H1 (cell line): ENCODE measurements around the gene BSX. TPM values are rescaled to one million over a fixed set of nuclear protein-coding genes. Genes with fewer than 3 reads are reported as not detected.

Experiments
- CTCF ChIA-PET: fragments of 300-600 bp; sonication (Branson Sonifier 250); formaldehyde crosslinking; loops from one replicate; lab custom pipeline; 2021; ENCODE audit not compliant: partially characterized antibody; lab: Charles Lee
- POLR2A ChIA-PET: fragments of 300-600 bp; sonication (Branson Sonifier 250); formaldehyde crosslinking; loops from one replicate; lab custom pipeline; 2021; ENCODE audit warnings: inconsistent platforms; ENCODE audit not compliant: partially characterized antibody; lab: Charles Lee
- DNase-seq, 2 experiments: peaks; one replicate each; pipeline versions ENCODE4 v3.0.0 to v3.0.0-alpha.2; 2010 to 2022; ENCODE audit warnings: low spot score in 2 of 2, low read depth in 1 of 2, mixed read lengths in 1 of 2
- FAIRE-seq: peaks from 2 replicates; lab custom pipeline; 2011; peaks lifted over from hg19 to GRCh38; lab: Jason Lieb, UNC
- H2AFZ ChIP-seq: 2 replicates; pipeline ENCODE4 v1.8.1; 2012; ENCODE audit warnings: low read length, inconsistent platforms
- H2AK5ac ChIP-seq: 2 replicates; pipeline ENCODE4 v1.6.1; 2013; ENCODE audit warnings: low read depth, low read length
- H2BK120ac ChIP-seq: replicated peaks from 2 replicates; pipeline ENCODE3; 2013; ENCODE audit warnings: low read depth, low read length, inconsistent platforms
- H2BK12ac ChIP-seq: 2 replicates; pipeline ENCODE4 v1.6.1; 2013; ENCODE audit warnings: low read depth, low read length
- H2BK15ac ChIP-seq: 2 replicates; pipeline ENCODE4 v1.6.1; 2013; ENCODE audit warnings: low read length
- H2BK20ac ChIP-seq: 2 replicates; pipeline ENCODE4 v1.6.1; 2013; ENCODE audit warnings: low read length
- H2BK5ac ChIP-seq: 2 replicates; pipeline ENCODE4 v1.6.1; 2013; ENCODE audit warnings: low read depth, low read length
- H3K14ac ChIP-seq: 2 replicates; pipeline ENCODE4 v1.6.1; 2013; ENCODE audit warnings: inconsistent platforms; ENCODE audit not compliant: insufficient read length
- H3K18ac ChIP-seq: 2 replicates; pipeline ENCODE4 v1.6.1; 2013; ENCODE audit warnings: low read length; ENCODE audit errors: extremely low read depth
- H3K23ac ChIP-seq: 2 replicates; pipeline ENCODE4 v1.6.1; 2013; ENCODE audit warnings: inconsistent platforms; ENCODE audit not compliant: insufficient read length
- H3K23me2 ChIP-seq: 2 replicates; pipeline ENCODE4 v1.6.1; 2013; ENCODE audit warnings: low read depth, low read length
- H3K27ac ChIP-seq: 2 replicates; pipeline ENCODE4 v1.6.1; 2011; ENCODE audit warnings: low read depth, low read length, inconsistent platforms
- H3K27me3 ChIP-seq, 4 experiments: replicated peaks in 1 of 4; 1 replicate in 1 of 4; 2 replicates in 3 of 4; pipeline versions ENCODE4 v1.6.1 to v1.8.1; 2011 to 2013; ENCODE audit warnings: low read length in 3 of 4, mild to moderate bottlenecking in 3 of 4, inconsistent platforms in 2 of 4, mixed read lengths in 2 of 4, moderate library complexity in 1 of 4; ENCODE audit not compliant: control insufficient read depth in 3 of 4, insufficient read depth in 3 of 4; ENCODE audit errors: extremely low read depth in 1 of 4
- H3K36me3 ChIP-seq, 4 experiments: 2 replicates each; pipeline versions ENCODE4 v1.6.1 to v1.8.1; 2011 to 2013; ENCODE audit warnings: mild to moderate bottlenecking in 4 of 4, low read length in 3 of 4, moderate library complexity in 2 of 4, control low read depth in 1 of 4, inconsistent platforms in 1 of 4; ENCODE audit not compliant: insufficient read depth in 4 of 4, control insufficient read depth in 2 of 4
- H3K4ac ChIP-seq: replicated peaks from 2 replicates; pipeline ENCODE3; 2013; ENCODE audit warnings: low read length, low read depth, mixed read lengths, inconsistent platforms; ENCODE audit not compliant: insufficient read length
- H3K4me1 ChIP-seq, 4 experiments: replicated peaks in 1 of 4; 1 replicate in 1 of 4; 2 replicates in 3 of 4; pipeline versions ENCODE4 v1.6.1 to v1.8.1; 2011 to 2013; ENCODE audit warnings: low read length in 3 of 4, inconsistent platforms in 2 of 4, mixed read lengths in 1 of 4; ENCODE audit not compliant: insufficient read depth in 4 of 4, control insufficient read depth in 3 of 4
- H3K4me2 ChIP-seq, 2 experiments: 2 replicates each; pipeline versions ENCODE4 v1.6.1 to v1.8.1; 2011 to 2013; ENCODE audit warnings: low read depth in 2 of 2, low read length in 2 of 2, control low read depth in 1 of 2, inconsistent platforms in 1 of 2, mild to moderate bottlenecking in 1 of 2; ENCODE audit not compliant: insufficient read depth in 1 of 2
- H3K4me3 ChIP-seq, 4 experiments: fragments of 200-600, 300-600 bp in 1 of 4; sonication (generic), shearing (Covaris generic), sonication (Bioruptor Twin) in 1 of 4; 2 replicates each; pipeline versions ENCODE4 v1.5.1 to v1.8.1; 2011 to 2016; ENCODE audit warnings: low read length in 4 of 4, low read depth in 3 of 4, control low read depth in 2 of 4, inconsistent platforms in 2 of 4, mild to moderate bottlenecking in 2 of 4, mixed read lengths in 1 of 4, moderate library complexity in 1 of 4; ENCODE audit not compliant: insufficient read depth in 2 of 4; ENCODE audit errors: extremely low read depth in 1 of 4
- H3K56ac ChIP-seq: replicated peaks from 2 replicates; pipeline ENCODE3; 2013; ENCODE audit warnings: low read depth, mild to moderate bottlenecking, mixed read lengths, low read length, inconsistent platforms; ENCODE audit not compliant: insufficient read length
- H3K79me1 ChIP-seq: 2 replicates; pipeline ENCODE4 v1.6.1; 2013; ENCODE audit warnings: low read depth, low read length, control low read depth
- H3K79me2 ChIP-seq, 2 experiments: 2 replicates each; pipeline versions ENCODE4 v1.6.1 to v1.8.1; 2012 to 2013; ENCODE audit warnings: low read length in 2 of 2, mild to moderate bottlenecking in 2 of 2, inconsistent platforms in 1 of 2; ENCODE audit not compliant: insufficient read depth in 2 of 2, control insufficient read depth in 1 of 2
- H3K9ac ChIP-seq, 4 experiments: replicated peaks in 1 of 4; 1 replicate in 1 of 4; 2 replicates in 3 of 4; pipeline versions ENCODE4 v1.6.1 to v1.8.1; 2011 to 2013; ENCODE audit warnings: low read depth in 3 of 4, low read length in 3 of 4, control low read depth in 2 of 4, mild to moderate bottlenecking in 2 of 4, moderate library complexity in 2 of 4, inconsistent platforms in 1 of 4; ENCODE audit errors: extremely low read depth in 1 of 4
- H3K9me3 ChIP-seq, 2 experiments: 2 replicates each; pipeline versions ENCODE4 v1.6.1 to v1.8.1; 2012 to 2013; ENCODE audit warnings: mild to moderate bottlenecking in 2 of 2, moderate library complexity in 2 of 2, control low read depth in 1 of 2, inconsistent platforms in 1 of 2, low read depth in 1 of 2, low read length in 1 of 2, mixed read lengths in 1 of 2; ENCODE audit not compliant: insufficient read depth in 2 of 2
- H4K20me1 ChIP-seq, 2 experiments: replicated peaks in 1 of 2; 2 replicates each; pipeline versions ENCODE3 to v1.8.1; 2011 to 2013; ENCODE audit warnings: inconsistent platforms in 2 of 2, low read length in 2 of 2, mild to moderate bottlenecking in 1 of 2; ENCODE audit not compliant: insufficient read depth in 2 of 2, control insufficient read depth in 1 of 2
- H4K5ac ChIP-seq: 2 replicates; pipeline ENCODE4 v1.6.1; 2013; ENCODE audit warnings: low read length, low read depth, mixed read lengths, inconsistent platforms; ENCODE audit not compliant: insufficient read length
- H4K8ac ChIP-seq: 2 replicates; pipeline ENCODE4 v1.8.0; 2013; ENCODE audit warnings: mild to moderate bottlenecking, moderate library complexity, low read length, inconsistent platforms; ENCODE audit not compliant: insufficient read depth; ENCODE audit errors: extremely low read depth
- H4K91ac ChIP-seq: replicated peaks from 2 replicates; pipeline ENCODE3; 2013; ENCODE audit warnings: low read length, mixed read lengths, inconsistent platforms; ENCODE audit not compliant: insufficient read length
- KDM1A ChIP-seq: fragments of 200-600, 300-600 bp; sonication (generic); IDR thresholded peaks from 2 replicates; pipeline ENCODE4 v1.7.1; 2016; ENCODE audit warnings: mild to moderate bottlenecking, low read length, borderline replicate concordance
- KDM5A ChIP-seq: fragments of 200-600 bp; IDR thresholded peaks from 2 replicates; pipeline ENCODE4 v1.7.1; 2012; ENCODE audit warnings: mild to moderate bottlenecking, low read length, inconsistent platforms, mixed read lengths
- TCF12 ChIP-seq: IDR thresholded peaks from 2 replicates; pipeline ENCODE4 v1.6.1; 2011; ENCODE audit warnings: low read depth, mild to moderate bottlenecking, low read length
- WGBS, 2 experiments: shearing (Covaris generic) in 1 of 2; methylation state at CpG; one replicate each; pipeline versions ENCODE4 v1.1.6 to v1.1.7; 2013 to 2015; ENCODE audit warnings: low lambda C conversion rate in 2 of 2, mixed read lengths in 2 of 2, inconsistent platforms in 1 of 2, low coverage in 1 of 2, missing lambda C conversion rate in 1 of 2; ENCODE audit not compliant: insufficient replicate concordance in 2 of 2, insufficient coverage in 1 of 2, insufficient read length in 1 of 2; ENCODE audit errors: extremely low coverage in 1 of 2, missing lambda C conversion rate in 1 of 2; 5-methylcytosine and 5-hydroxymethylcytosine counted together
- polyA plus RNA-seq, 7 experiments: library from polyadenylated mRNA; depleted of rRNA in 3 of 7; stranded (reverse) in 5 of 7; unstranded in 2 of 7; fragments of >200 nt in 5 of 7; fragments of 200-250 nt in 2 of 7; gene quantifications; 1 replicate in 5 of 7; 2 replicates in 1 of 7; 4 replicates in 1 of 7; pipeline versions ENCODE4 v1.2.1 to v1.2.3, GENCODE V29; 2011 to 2013; ENCODE audit warnings: missing spikeins in 2 of 7, mixed read lengths in 2 of 7
- total RNA-seq: library from RNA; stranded (reverse); fragmentation: NEBNext Ultra II Directional; extraction: Animal tissue kit (Norgen Biotek cat#: 25700); gene quantifications from 2 replicates; pipeline ENCODE4 v1.2.1, GENCODE V29; 2021

BSX gene
- total and polyA plus RNA-seq, 2 of the 8 experiments (the other 6 are each of a cell fraction or from before 2014, with no cell fraction given) = not detected

GRCh38 chr11:122938557-122938956 lies 43.1 kb downstream of the BSX start:
- Histone ChIP-seq H3K79me1 (no peaks in the 10 kb centered on the region), H2AK5ac (no peak overlapping the region), H3K79me2 (no peaks in the 10 kb centered on the region), H4K8ac (no peak overlapping the region), H4K5ac (no peak overlapping the region), H3K9me3 (no peaks in the 10 kb centered on the region), H3K14ac (no peak overlapping the region), H2BK15ac (no peak overlapping the region), H2BK20ac (no peak overlapping the region), H2BK12ac (no peak overlapping the region), H4K91ac (no peak overlapping the region), H3K9ac (no peak overlapping the region), H3K23ac (no peak overlapping the region), H3K4me3 (no peak overlapping the region), H2BK5ac (no peak overlapping the region), H4K20me1 (no peaks in the 10 kb centered on the region), H2AFZ (no peak overlapping the region), H3K36me3 (no peaks in the 10 kb centered on the region), H3K27ac (no peak overlapping the region), H3K27me3 (no peaks in the 10 kb centered on the region), H3K4me2 (no peak overlapping the region), H3K23me2 (no peaks in the 10 kb centered on the region), H3K4me1 (no peaks in the 10 kb centered on the region), H3K18ac (no peak overlapping the region), H3K56ac (no peak overlapping the region), H2BK120ac (no peak overlapping the region), H3K4ac (no peak overlapping the region)
- ChIA-PET POLR2A (no interaction called here), CTCF (interaction anchor here (1.0 kb wide), 1 partner anchor 11 kb away, joined by 3 read pairs; no protein-coding TSS in a partner anchor)
- DNase-seq (no peak), FAIRE-seq (no peak)
- WGBS, 2 experiments = 80% methylated on average over 1 of the region's 2 CpGs; no CpG with 5 or more reads in 1 of the 2 experiments
- TF ChIP-seq KDM1A (no peak), KDM5A (no peak), TCF12 (no peak)
- TF ChIP-seq, all 59 proteins: peak for 0
